Vagina (tissue), 2 donors: ENCODE results near the gene NUDT16L1. TPM values are rescaled to one million over a fixed set of nuclear protein-coding genes. Genes with fewer than 3 reads are reported as not detected.
"Not testable (repeated sequence)": the region's sequence is repeated elsewhere in the genome, so short reads cannot be mapped to it uniquely, and the experiment has no call there.

Experiments
- DNase-seq, 2 donors: peaks; one replicate each; pipeline ENCODE4 v3.0.0-alpha.2; 2017; ENCODE audit errors: extremely low spot score in 2 of 2
- H3K27ac ChIP-seq: fragments of 200-600 bp; sonication (generic); one replicate; pipeline ENCODE4 v1.5.1; 2019
- H3K27me3 ChIP-seq: fragments of 200-600 bp; sonication (generic); one replicate; pipeline ENCODE4 v1.5.1; 2019
- H3K36me3 ChIP-seq, 2 donors: fragments of 200-600 bp; sonication (generic); one replicate each; pipeline ENCODE4 v1.5.1; 2017 to 2019
- H3K4me1 ChIP-seq: fragments of 200-600 bp; sonication (generic); one replicate; pipeline ENCODE4 v1.5.1; 2019
- H3K4me3 ChIP-seq, 2 donors: fragments of 200-600 bp; sonication (generic); 1 replicate in 1 of 2; 2 replicates in 1 of 2; pipeline ENCODE4 v1.5.1; 2016 to 2019
- H3K9me3 ChIP-seq: fragments of 200-600 bp; sonication (generic); one replicate; pipeline ENCODE4 v1.5.1; 2019
- POLR2A ChIP-seq, 2 donors: fragments of 450-650 bp; IDR thresholded peaks; one replicate each; pipeline ENCODE4 v1.6.1; 2017; ENCODE audit warnings: antibody characterized with exemption in 2 of 2, mild to moderate bottlenecking in 2 of 2, moderate library complexity in 2 of 2
- POLR2AphosphoS5 ChIP-seq, 2 donors: sonication (generic); formaldehyde crosslinking; IDR thresholded peaks; one replicate each; pipeline ENCODE4 v1.9.0; 2017; ENCODE audit warnings: antibody characterized with exemption in 2 of 2, mild to moderate bottlenecking in 2 of 2, low read depth in 1 of 2; ENCODE audit not compliant: insufficient read depth in 1 of 2
- intact Hi-C: fragments of 100-400 bp; cut with DNase I; formaldehyde crosslinking; loops from one replicate; pipeline ENCODE4 v1.15.1; 2023
- total RNA-seq: library from RNA; depleted of rRNA; stranded (reverse); fragments of >200 nt; gene quantifications from one replicate; pipeline ENCODE4 v1.2.3, GENCODE V29; 2016
- TF ChIP-seq, protein P1 (sequence below), 3 experiments: fragments of 450-650 bp in 2 of 3; fragments of 200-600 bp in 1 of 3; sonication (generic) in 1 of 3; IDR thresholded peaks; one replicate each; pipeline ENCODE4 v1.5.1; 2017 to 2019; ENCODE audit warnings: antibody characterized with exemption in 3 of 3, mild to moderate bottlenecking in 2 of 3, moderate library complexity in 2 of 3

Gene NUDT16L1
- total RNA-seq, 1 donor from 2014 or later, result 28.5 TPM

DNA sequence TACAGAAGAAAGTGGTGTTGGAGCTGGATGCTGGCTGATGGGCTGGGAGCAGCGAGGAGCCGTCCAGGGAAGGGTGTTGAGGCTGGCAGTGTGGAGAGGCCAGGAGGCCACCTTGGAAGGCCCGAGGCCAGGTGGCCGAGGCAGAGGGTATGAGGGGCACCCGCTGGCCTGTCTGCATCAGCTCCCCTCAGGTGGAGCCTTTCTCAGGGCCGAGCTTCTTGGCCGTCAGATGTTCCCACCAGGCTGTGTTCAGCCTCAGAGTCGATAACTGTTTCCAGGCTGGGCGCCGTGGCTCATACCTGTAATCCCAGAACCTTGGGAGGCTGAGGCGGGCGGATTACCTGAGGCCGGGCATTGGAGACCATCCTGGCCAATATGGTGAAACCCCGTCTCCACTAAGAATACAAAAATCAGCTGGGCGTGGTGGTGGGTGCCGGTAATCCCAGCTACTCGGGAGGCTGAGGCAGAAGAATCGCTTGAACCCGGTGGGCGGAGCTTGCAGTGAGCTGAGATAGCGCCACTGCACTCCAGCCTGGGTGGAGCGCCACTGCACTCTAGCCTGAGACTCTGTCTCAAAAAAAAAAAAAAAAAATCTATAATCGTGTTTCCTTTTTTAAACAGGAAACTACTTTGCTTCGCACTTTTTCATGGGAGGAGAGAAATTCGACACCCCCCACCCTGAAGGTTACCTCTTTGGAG, 43.5 kb upstream of the NUDT16L1 start:
- intact Hi-C loops, result no loop called here
- H3K27ac ChIP-seq, result no peak overlapping the region

DNA sequence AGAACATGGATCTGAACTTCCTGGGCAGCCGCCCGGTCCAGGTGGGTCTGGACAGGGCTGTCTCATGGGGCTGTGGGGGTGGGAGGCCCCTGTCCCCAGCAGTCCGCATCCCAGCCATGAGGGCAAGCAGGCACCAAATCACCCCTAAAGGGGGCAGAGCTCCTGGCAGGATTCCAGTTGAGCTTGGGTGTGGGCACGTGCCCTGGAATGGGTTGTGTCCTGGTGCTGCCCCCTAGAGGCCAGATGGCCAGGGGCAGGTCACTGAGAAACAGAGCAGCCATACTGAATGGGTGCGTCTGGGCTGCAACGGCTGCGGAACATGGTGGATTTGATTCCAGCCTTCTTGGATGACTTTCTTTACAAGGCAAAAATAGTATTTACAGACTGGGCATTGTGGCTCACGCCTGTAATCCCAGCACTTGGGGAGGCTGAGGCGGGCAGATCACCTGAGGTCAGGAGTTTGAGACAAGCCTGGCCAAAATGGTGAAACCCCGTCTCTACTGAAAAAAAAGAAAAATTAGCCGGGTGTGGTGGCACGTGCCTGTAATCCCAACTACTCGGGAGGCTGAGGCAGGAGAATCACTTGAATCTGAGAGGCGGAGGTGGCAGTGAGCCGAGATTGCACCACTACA, 42.8 kb upstream of the NUDT16L1 start:
- DNase-seq, H3K4me3 ChIP-seq, H3K27ac ChIP-seq, H3K4me1 ChIP-seq, H3K27me3 ChIP-seq, intact Hi-C loops, H3K9me3 ChIP-seq: not testable (repeated sequence)
- TF ChIP-seq, protein P1, sequence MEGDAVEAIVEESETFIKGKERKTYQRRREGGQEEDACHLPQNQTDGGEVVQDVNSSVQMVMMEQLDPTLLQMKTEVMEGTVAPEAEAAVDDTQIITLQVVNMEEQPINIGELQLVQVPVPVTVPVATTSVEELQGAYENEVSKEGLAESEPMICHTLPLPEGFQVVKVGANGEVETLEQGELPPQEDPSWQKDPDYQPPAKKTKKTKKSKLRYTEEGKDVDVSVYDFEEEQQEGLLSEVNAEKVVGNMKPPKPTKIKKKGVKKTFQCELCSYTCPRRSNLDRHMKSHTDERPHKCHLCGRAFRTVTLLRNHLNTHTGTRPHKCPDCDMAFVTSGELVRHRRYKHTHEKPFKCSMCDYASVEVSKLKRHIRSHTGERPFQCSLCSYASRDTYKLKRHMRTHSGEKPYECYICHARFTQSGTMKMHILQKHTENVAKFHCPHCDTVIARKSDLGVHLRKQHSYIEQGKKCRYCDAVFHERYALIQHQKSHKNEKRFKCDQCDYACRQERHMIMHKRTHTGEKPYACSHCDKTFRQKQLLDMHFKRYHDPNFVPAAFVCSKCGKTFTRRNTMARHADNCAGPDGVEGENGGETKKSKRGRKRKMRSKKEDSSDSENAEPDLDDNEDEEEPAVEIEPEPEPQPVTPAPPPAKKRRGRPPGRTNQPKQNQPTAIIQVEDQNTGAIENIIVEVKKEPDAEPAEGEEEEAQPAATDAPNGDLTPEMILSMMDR (IDR thresholded peaks at IDR 0.05), result peak in 2 of 3 experiments; percentile 22 to 30
- H3K36me3 ChIP-seq, result peaks cover 3 to 42% of the 10 kb centered on the region in 2 donors

More for the DNA sequence above, 43.5 kb upstream of the NUDT16L1 start:
- Histone ChIP-seq H3K36me3 (peaks cover 3 to 39% of the 10 kb centered on the region in 2 donors), H3K4me3 (no peak overlapping the region), H3K4me1 (no peaks in the 10 kb centered on the region), H3K9me3 (no peaks in the 10 kb centered on the region), H3K27me3 (no peaks in the 10 kb centered on the region)
- TF ChIP-seq POLR2AphosphoS5 (IDR thresholded peaks at IDR 0.05; ENCODE audit: insufficient read depth in 1 of 2, low read depth in 1 of 2), result no peak
- no peak for TF ChIP-seq POLR2A (IDR thresholded peaks at IDR 0.05)
- TF ChIP-seq, protein P1 (IDR thresholded peaks at IDR 0.05), result no peak
- no peak for DNase-seq

DNA sequence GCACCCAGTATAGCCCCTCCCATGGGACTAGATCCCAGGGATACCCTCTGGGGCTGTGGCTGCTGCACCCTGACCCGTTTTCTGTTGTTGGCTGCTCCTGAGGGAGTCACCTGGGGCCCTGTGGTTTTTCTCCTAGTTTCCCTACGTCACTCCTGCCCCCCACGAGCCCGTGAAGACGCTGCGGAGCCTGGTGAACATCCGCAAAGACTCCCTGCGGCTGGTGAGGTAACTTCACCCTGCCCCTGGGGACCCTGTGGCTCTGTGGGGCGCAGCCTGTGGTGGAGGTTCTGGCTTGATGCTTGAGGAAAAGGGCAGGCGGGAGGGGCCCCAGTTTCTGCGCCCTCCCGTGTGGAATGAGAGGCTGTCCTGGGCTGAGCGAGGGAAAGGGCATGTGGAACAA, 41.5 kb upstream of the NUDT16L1 start:
- Histone ChIP-seq H3K27me3 (no peaks in the 10 kb centered on the region), H3K4me1 (no peaks in the 10 kb centered on the region), H3K36me3 (peaks cover 3 to 52% of the 10 kb centered on the region in 2 donors), H3K27ac (no peak overlapping the region), H3K4me3 (no peak overlapping the region), H3K9me3 (no peaks in the 10 kb centered on the region)
- DNase-seq, result no peak
- TF ChIP-seq POLR2A (IDR thresholded peaks at IDR 0.05) (no peak), POLR2AphosphoS5 (IDR thresholded peaks at IDR 0.05; ENCODE audit: insufficient read depth in 1 of 2, low read depth in 1 of 2) (no peak)
- TF ChIP-seq, protein P1 (IDR thresholded peaks at IDR 0.05), result no peak
- intact Hi-C loops, result no loop called here

DNA sequence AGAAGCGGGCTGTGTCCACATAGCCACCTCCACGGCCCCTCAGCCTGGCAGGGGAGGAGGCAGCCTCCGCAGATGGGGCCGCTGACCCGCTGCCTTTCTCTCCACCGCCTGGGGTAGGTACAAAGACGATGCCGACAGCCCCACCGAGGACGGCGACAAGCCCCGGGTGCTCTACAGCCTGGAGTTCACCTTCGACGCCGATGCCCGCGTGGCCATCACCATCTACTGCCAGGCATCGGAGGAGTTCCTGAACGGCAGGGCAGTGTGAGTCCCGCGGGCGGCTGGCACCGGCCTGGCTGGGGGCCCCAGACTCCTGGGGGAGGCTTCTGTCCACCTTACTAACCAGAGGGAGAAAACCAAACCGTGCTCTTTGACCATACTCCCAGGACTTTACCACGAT, 40.8 kb upstream of the NUDT16L1 start:
- peaks cover 3 to 52% of the 10 kb centered on the region in 2 donors for H3K36me3 ChIP-seq
- intact Hi-C loops, result no loop called here

More for the DNA sequence above, 40.8 kb upstream of the NUDT16L1 start:
- Histone ChIP-seq H3K4me1 (no peaks in the 10 kb centered on the region), H3K4me3 (no peak overlapping the region), H3K9me3 (no peaks in the 10 kb centered on the region), H3K27me3 (no peaks in the 10 kb centered on the region), H3K27ac (no peak overlapping the region)
- no peak for TF ChIP-seq POLR2AphosphoS5 (IDR thresholded peaks at IDR 0.05; ENCODE audit: insufficient read depth in 1 of 2, low read depth in 1 of 2)
- TF ChIP-seq, protein P1 (IDR thresholded peaks at IDR 0.05), result no peak
- TF ChIP-seq POLR2A (IDR thresholded peaks at IDR 0.05), result no peak
- no peak for DNase-seq
